Muscle of arm (tissue), 14 donors: Measurements from ENCODE around the gene NEDD8. TPM values are rescaled to one million over a fixed set of nuclear protein-coding genes. Genes with fewer than 3 reads are reported as not detected.
A peak's percentile ranks its signal among the peaks of the same experiment; 100 is the strongest.

ENCODE experiments used
- DNase-seq: peaks from one replicate; pipeline ENCODE4 v3.0.0-alpha.2; 2013
- long read RNA-seq, 11 donors: transcript quantifications; one replicate each; lab custom pipeline, GENCODE V29; 2026
- polyA plus RNA-seq, 12 donors: library from polyadenylated mRNA; unstranded; fragments of 120-200 nt; gene quantifications; one replicate each; pipeline ENCODE4 v1.2.1, GENCODE V29; 2013; ENCODE audit not compliant: insufficient read length in 12 of 12

Gene NEDD8
- 100 to 1,000 TPM in 11 of 12 donors, not detected in 1; 123 to 211 (median 177) TPM for polyA plus RNA-seq
- long read RNA-seq, donor 1, transcript NEDD8-201 (4 exons, 708 nt), result major isoform, 149 of 165 reads
- long read RNA-seq, donor 1, partial matches to known transcripts, result 6 of 165 reads
- long read RNA-seq, donor 1, other reads (novel, unspliced or antisense), result 0 of 165 reads
- long read RNA-seq, donor 2, transcript NEDD8-201 (4 exons, 708 nt), result major isoform, 159 of 176 reads
- long read RNA-seq, donor 2, partial matches to known transcripts, result 7 of 176 reads
- long read RNA-seq, donor 2, other reads (novel, unspliced or antisense), result 0 of 176 reads
- long read RNA-seq, donor 3, transcript NEDD8-201 (4 exons, 708 nt), result major isoform, 52 of 64 reads
- long read RNA-seq, donor 3, partial matches to known transcripts, result 6 of 64 reads
- long read RNA-seq, donor 3, other reads (novel, unspliced or antisense), result 0 of 64 reads
- long read RNA-seq, donor 4, transcript NEDD8-201 (4 exons, 708 nt), result major isoform, 45 of 48 reads
- long read RNA-seq, donor 4, partial matches to known transcripts, result 0 of 48 reads
- long read RNA-seq, donor 4, other reads (novel, unspliced or antisense), result 0 of 48 reads
- long read RNA-seq, donor 5, transcript NEDD8-201 (4 exons, 708 nt), result major isoform, 163 of 172 reads
- long read RNA-seq, donor 5, partial matches to known transcripts, result 0 of 172 reads
- long read RNA-seq, donor 5, other reads (novel, unspliced or antisense), result 0 of 172 reads
- long read RNA-seq, donor 6, transcript NEDD8-201 (4 exons, 708 nt), result major isoform, 55 of 72 reads
- long read RNA-seq, donor 6, partial matches to known transcripts, result 11 of 72 reads
- long read RNA-seq, donor 6, other reads (novel, unspliced or antisense), result 0 of 72 reads
- long read RNA-seq, donor 7, transcript NEDD8-201 (4 exons, 708 nt), result major isoform, 65 of 74 reads
- long read RNA-seq, donor 7, partial matches to known transcripts, result 6 of 74 reads
- long read RNA-seq, donor 7, other reads (novel, unspliced or antisense), result 0 of 74 reads
- long read RNA-seq, donor 8, transcript NEDD8-201 (4 exons, 708 nt), result major isoform, 112 of 118 reads
- long read RNA-seq, donor 8, partial matches to known transcripts, result 0 of 118 reads
- long read RNA-seq, donor 8, other reads (novel, unspliced or antisense), result 0 of 118 reads
- long read RNA-seq, donor 9, transcript NEDD8-201 (4 exons, 708 nt), result major isoform, 104 of 197 reads
- long read RNA-seq, donor 9, transcript NEDD8-203 (3 exons, 653 nt), result minor isoform, 5 of 197 reads
- long read RNA-seq, donor 9, partial matches to known transcripts, result 85 of 197 reads
- long read RNA-seq, donor 9, other reads (novel, unspliced or antisense), result 0 of 197 reads
- long read RNA-seq, donor 10, transcript NEDD8-201 (4 exons, 708 nt), result major isoform, 106 of 113 reads
- long read RNA-seq, donor 10, partial matches to known transcripts, result 0 of 113 reads
- long read RNA-seq, donor 10, other reads (novel, unspliced or antisense), result 0 of 113 reads
- long read RNA-seq, donor 11, transcript NEDD8-201 (4 exons, 708 nt), result major isoform, 133 of 152 reads
- long read RNA-seq, donor 11, transcript NEDD8-208 (3 exons, 654 nt), result minor isoform, 7 of 152 reads
- long read RNA-seq, donor 11, partial matches to known transcripts, result 8 of 152 reads
- long read RNA-seq, donor 11, other reads (novel, unspliced or antisense), result 0 of 152 reads

GRCh38 chr14:24232121-24232644 lies at the start of gene NEDD8:
TSS of gene NEDD8 (minus strand) at chr14:24232367. CDS start at chr14:24232267, 100 bp downstream.
- peak; percentile 92 for DNase-seq

GRCh38 chr14:24281636-24282035 lies 49.5 kb upstream of the NEDD8 start:
- no peak for DNase-seq

GRCh38 chr14:24280797-24281460 lies 48.8 kb upstream of the NEDD8 start:
- no peak for DNase-seq

- DNase-seq, result no peak
Measured at GRCh38 chr14:24279301-24280186, 47.4 kb upstream of the NEDD8 start.

- DNase-seq, result no peak
Measured at GRCh38 chr14:24278424-24278823, 46.3 kb upstream of the NEDD8 start.

GRCh38 chr14:24277606-24278321 lies 45.6 kb upstream of the NEDD8 start:
- no peak for DNase-seq

GRCh38 chr14:24277071-24277470 lies 44.9 kb upstream of the NEDD8 start:
- DNase-seq, result no peak

- DNase-seq, result no peak
Measured at GRCh38 chr14:24274101-24274543, 42.0 kb upstream of the NEDD8 start.

- DNase-seq, result no peak
Measured at GRCh38 chr14:24273422-24273998, 41.3 kb upstream of the NEDD8 start.

- DNase-seq, result no peak
Measured at GRCh38 chr14:24272467-24272866, 40.3 kb upstream of the NEDD8 start.

GRCh38 chr14:24271834-24272263 lies 39.7 kb upstream of the NEDD8 start:
- DNase-seq, result no peak

- DNase-seq, result peak; percentile 89
Measured at GRCh38 chr14:24271134-24271833, 39.1 kb upstream of the NEDD8 start, which contains the start of gene RABGGTA. TSS of gene RABGGTA (minus strand) at chr14:24271597. CDS start at chr14:24271115, 482 bp downstream.

- DNase-seq, result no peak
Measured at GRCh38 chr14:24270537-24271133, 38.5 kb upstream of the NEDD8 start.

GRCh38 chr14:24269910-24270536 lies 37.9 kb upstream of the NEDD8 start:
- no peak for DNase-seq

GRCh38 chr14:24269368-24269767 lies 37.2 kb upstream of the NEDD8 start:
- DNase-seq, result no peak

GRCh38 chr14:24268225-24268624 lies 36.1 kb upstream of the NEDD8 start:
- no peak for DNase-seq
